ENCODE results near the gene ATL2.
A peak's percentile ranks its signal among the peaks of the same experiment; 100 is the strongest.
"Not testable (repeated sequence)": the region's sequence is repeated elsewhere in the genome, so short reads cannot be mapped to it uniquely, and the experiment has no call there.

ATL2 gene

GRCh38 chr2:38377050-38377828 is at the start of gene ATL2:
Gene ATL2, minus strand, starts transcription at chr2:38377273. Its CDS starts 13 bp downstream, at chr2:38377260.
- DNase-seq (ENCODE audit: low read depth in 2 of 2) = peak; percentile 84 to 88

- DNase-seq (ENCODE audit: low read depth in 2 of 2) = no peak
These were observed 46.7 kb upstream of the ATL2 start for GRCh38 chr2:38423763-38424162.

GRCh38 chr2:38421274-38422056 is 44.4 kb upstream of the ATL2 start:
- no peak for DNase-seq (ENCODE audit: low read depth in 2 of 2)

- DNase-seq (ENCODE audit: low read depth in 2 of 2) = no peak
These were observed 42.4 kb upstream of the ATL2 start for GRCh38 chr2:38419499-38419898.

DNA sequence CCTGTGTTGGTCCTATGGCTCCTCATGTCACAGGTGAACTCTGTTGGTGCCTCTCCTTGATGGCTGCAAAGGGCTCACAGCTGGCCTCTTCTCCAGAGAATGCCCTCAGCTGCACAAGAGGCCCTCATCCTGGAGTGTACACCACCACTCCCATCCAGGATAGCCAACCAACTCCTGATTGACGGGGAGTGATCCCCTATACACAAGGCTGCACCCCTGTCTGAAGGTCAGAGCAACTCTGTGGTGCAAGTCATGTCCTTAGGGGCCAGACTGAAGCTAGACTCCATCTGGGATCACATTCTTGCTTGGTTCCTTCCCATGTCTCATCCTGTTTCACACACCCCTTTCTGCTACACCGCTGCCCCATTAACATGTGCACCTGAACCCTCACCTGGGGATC is 41.7 kb upstream of the ATL2 start:
- DNase-seq (ENCODE audit: low read depth in 2 of 2) = no peak

DNA sequence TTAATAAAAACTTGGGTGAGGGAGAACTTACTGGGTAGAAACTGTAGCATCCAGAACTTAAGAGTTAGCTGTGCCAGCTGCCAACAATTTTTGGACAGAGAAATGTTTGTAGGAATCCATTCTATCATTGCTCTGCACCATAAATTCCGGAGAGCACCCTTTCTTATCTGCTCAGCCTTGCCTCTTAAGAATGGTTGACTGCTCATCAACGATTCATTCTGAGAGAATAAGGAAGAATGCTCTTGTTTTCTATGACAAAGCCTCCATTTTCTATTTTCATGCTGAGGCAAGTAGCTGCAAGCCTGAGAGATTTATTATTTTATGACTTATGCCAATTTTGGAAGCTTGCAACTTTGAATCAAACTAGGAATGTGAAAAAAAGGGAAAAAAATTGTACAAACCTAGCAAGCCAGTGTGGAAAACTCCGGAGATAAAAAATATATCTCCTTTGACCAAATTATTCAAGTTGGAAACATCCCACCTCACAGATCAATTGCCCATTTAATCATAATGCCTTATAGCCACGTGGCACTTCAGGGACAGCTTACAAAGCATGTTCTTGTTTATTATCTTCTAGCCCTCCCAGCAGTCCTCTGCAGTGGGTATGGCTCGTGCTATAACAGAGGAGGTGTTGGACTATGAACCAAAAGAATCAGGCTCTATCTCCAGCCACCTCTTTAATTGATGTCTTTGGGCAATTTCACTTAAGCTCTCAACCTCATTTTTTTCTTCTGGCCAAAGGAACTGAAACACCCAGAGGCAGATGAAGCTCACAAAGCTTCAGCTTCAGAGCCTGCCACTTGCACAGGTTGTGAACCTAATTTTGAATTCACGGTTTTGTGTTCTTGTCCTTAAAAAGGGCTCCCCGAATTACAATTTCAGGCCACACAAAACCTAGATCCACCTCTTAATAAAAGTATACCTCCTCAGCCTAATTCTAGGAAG is 40.9 kb upstream of the ATL2 start:
- no peak for DNase-seq (ENCODE audit: low read depth in 2 of 2)

- DNase-seq (ENCODE audit: low read depth in 2 of 2) = no peak
These were observed 39.4 kb upstream of the ATL2 start for GRCh38 chr2:38416296-38417036.

GRCh38 chr2:38415728-38416291 is 38.7 kb upstream of the ATL2 start:
- DNase-seq (ENCODE audit: low read depth in 2 of 2) = no peak

DNA sequence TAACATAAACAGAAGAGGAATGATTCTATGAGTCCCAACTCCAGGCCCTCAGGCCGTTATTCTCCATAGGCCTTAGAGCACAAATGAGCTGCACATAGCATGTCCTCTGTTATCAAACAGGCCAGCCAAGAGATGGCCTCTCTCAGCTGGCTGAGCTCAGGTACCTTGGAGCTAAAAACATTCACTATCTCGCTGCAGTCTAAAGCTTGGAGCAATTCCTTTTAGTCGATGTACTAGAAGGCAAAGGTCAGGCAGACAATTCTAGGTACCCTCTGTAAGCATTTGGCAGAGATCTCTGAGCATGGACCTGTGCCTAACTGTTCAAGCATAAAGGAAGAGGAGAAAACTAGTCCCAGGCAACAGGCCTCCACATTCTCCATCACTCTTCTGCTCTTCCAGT is 38.0 kb upstream of the ATL2 start:
- DNase-seq (ENCODE audit: low read depth in 2 of 2) = no peak

- DNase-seq (ENCODE audit: low read depth in 2 of 2) = not testable (repeated sequence)
These were observed 35.3 kb upstream of the ATL2 start for GRCh38 chr2:38412235-38412871.

DNA sequence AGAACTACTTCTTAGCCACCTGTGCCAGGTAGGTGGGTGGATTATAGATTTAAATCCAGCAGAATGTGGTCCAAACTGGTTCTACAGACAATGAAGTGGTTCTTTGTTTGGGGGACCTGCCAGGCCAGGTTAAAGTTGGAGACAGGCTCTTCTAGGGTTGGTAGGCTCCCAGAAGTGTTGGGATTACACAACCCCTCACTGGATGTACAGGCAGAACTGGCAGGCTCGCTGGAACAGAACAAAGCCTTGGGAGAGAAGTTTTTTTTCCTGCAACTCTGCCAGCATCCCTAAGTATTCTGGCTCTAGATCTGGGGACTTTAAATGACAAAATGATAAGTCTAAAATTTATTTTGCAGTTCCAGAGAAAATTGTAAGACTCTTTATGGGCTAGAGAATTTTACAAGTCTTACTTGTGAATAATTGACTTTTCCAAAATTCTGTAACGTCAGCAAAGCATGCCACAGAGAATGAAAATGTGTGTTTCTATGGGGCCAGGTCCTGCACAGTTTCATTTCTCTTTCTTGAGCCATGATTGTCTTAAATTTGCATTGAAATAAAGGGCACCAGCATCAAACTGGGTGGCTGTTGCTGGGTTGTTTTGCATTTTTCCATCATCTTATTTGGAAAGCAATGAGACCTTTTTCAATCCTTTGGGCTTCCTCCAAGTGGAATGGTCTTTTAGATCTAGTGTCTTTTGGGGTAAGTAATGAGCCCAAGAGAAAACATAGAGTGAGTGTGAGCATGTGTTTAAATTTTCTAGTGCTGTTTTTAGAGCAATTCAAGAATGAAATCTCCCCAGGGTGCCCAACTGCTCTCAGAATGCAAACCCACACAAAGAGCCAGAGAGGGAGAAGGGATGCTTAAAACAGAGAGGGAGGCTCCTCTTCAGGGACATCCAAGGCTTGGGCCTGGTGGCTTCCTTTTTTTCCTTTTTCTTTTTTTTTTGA is 32.4 kb upstream of the ATL2 start:
- no peak for DNase-seq (ENCODE audit: low read depth in 2 of 2)

DNA sequence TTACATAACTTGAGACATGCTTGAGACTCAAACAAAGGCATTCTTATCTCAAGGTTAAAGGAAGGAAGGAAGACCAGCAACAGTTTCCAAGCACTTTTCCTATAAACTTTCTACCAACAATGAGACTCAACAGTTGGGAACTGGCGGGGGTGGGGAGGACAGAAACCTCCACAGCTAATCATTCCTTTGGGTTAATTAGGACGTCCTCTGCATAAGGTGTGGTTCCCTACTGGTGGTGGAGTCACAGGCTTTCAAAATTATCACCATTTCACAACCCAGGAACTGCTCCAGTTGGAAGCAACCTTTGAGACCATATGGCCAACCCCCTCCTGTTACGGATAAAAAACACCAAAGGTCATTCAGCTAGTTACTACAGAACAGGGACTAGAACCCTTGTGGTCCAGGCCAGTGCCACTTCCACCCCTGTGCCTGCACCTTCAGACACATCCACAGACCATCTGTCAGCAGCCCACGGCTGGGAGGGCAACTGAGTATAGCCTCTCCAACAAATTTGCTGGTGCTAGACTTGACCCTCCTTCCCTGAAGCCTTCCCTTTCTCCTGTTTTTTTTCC is 30.1 kb upstream of the ATL2 start:
- DNase-seq (ENCODE audit: low read depth in 2 of 2) = no peak

GRCh38 chr2:38406597-38407110 is 29.6 kb upstream of the ATL2 start:
- DNase-seq (ENCODE audit: low read depth in 2 of 2) = no peak

- DNase-seq (ENCODE audit: low read depth in 2 of 2) = no peak
These were observed 29.0 kb upstream of the ATL2 start for GRCh38 chr2:38405917-38406596.

GRCh38 chr2:38400513-38400912 is 23.4 kb upstream of the ATL2 start:
- DNase-seq (ENCODE audit: low read depth in 2 of 2) = no peak

DNA sequence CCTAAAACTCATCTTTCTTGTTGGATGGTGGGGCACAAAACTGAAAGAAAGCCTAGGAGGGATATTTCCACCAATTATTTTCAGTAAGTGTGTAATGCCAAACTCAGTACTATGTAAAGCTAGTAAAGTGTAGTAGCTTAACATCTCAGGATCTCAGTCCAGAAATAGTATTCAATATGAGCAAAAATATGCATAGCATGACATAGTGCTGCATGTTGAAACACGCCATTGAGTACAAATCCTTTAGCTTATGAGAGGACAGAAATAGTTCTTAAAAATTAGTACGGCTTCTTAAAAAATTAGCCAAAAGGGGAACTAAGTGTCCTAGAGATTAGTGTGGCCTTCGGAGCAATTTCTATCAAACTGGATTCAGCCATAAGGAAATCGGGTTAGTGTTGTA is 21.7 kb upstream of the ATL2 start:
- no peak for DNase-seq (ENCODE audit: low read depth in 2 of 2)

DNA sequence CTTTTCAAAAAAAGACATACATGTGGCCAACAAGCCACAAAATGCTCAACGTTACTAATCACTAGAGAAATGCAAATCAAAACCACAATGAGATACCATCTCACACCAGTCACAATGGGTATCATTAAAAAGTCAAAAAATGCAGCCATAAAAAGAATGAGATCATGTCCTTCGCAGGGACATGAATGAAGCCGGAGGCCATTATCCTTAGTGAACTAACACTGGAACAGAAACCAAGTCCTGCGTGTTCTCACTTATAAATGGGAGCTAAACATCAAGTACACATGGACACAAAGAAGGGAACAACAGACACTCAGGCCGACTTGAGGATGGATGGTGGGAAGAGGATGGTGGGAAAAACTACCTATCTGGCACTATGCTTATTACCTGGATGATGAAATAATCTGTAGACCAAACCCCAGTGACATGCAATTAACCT is 17.8 kb upstream of the ATL2 start:
- no peak for DNase-seq (ENCODE audit: low read depth in 2 of 2)

DNA sequence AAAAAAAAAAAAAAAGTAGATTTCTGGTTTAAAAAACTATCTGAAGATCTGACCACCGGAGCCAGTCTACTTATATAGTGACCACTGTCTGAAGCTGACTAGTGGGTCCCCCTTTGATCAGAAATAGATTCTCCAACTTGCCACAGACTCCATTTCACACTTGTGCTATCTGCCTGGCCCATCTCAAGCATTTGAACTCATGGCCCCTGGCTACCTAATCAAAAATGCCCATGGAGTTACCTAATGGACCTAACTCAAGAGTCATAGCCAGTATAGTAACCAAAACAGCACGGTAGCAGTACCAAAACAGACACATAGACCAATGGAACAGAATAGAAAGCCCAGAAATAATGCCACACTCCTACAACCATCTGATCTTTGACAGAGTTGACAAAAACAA is 17.0 kb upstream of the ATL2 start:
- no peak for DNase-seq (ENCODE audit: low read depth in 2 of 2)

Measured in stimulated activated CD4-positive, alpha-beta T cell treated with anti-CD3 and anti-CD28 coated beads, Interleukin-12 subunit alpha, Interleukin-12 subunit beta, amount 100 ng/mL, for 24 hours (primary cell).